ENCODE data around the gene ZNF181. TPM values are rescaled to one million over a fixed set of nuclear protein-coding genes. Genes with fewer than 3 reads are reported as not detected.

The ZNF181 gene
- total RNA-seq (2022; extraction: Qiagen RNA extraction; ENCODE audit: low read depth) = 4.2 to 14.3 TPM (median 9.7 TPM) in 5 replicates

DNA sequence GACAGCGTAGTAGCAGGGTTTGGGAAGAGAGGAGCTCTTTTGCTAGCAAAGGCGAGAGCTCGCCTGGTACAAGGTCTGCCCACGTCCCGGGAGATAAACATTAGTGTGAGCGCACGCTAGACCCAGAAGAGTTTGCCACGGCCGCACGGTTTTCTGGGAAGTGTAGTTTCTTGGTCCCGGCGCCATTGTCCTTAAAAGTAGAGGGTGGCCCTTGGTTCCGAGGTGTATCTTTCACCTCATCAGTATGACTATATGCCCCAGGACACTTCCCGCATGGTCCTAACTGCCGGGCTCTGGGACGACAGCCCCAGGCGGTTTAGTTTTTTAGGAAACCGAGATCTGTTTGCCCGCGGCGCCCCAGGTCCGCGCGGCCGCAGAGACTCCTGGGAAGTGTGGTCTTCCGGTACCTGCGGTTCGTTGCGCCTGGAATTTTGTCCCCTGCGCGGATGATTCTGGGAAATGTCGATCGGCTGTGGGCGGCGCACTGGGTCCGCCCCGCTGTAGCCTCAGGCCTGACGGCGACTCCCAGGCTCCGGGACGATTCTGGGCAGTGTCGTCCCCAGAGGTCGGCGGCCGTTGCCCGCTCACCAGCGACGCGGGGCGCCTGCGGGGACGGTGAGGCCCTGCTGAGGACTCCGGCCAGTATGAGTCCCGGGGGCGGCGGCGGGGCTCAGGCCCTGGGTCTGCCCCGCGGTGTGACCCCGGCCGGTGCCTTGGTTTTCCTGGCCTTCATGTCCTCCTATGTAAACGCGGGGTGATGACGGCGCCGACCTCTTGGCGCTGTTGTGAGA, at the start of gene ZNF181:
TSS of gene ZNF181 (plus strand) at position 498 of the 791 bp plus-strand sequence. CDS start 795 bp downstream, outside the sequence.

DNA sequence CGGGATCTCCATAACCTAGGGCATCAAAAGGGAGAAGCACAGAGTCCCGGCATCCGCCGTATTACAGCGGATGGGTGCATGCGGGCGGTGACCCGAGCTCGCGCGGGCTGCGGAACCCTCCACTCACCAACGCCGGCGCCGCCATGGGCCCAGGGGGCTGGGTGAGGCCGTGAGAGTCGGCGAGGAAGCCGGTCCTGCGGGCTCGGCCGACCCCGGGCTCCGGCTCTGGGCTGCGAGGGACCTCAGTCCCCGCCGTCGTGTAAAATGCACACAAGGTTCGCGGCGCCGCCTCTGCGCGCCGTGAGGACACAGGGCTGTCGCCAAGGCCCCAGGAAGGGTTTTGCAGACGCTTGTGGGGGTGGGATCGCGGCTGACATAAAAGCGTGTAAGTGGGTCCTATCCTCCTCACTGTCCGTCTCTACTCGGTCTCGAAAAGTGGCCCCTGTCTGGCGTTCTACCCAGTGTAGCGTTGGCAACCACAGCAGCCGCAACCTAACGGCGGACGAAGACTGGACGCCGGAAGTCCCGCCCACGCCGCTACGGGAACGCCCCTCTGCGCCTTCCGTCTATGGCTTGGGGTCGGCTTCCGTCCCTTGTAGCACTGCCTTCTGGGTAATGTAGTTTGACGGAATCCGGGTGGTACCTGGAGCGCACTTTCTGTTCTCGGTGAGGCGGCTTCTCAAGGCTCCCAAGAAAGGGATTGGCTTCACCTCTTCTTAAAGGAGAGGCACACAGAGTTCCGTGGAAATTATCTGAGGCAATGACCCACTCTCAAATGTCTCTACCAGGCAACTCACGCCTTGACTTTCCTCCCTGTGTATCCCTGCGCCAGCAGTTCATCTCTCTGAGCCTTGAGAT, 38.9 kb downstream of the ZNF181 start, which contains the start of gene ZNF599:
TSS of gene ZNF599 (minus strand) at position 519 of the 858 bp plus-strand sequence. CDS start at position 145, 374 bp downstream.

Other genes starting within 250 kb of the ZNF181 start
- gene SCGB2B2, start 57.1 kb upstream of the ZNF181 start, total RNA-seq (2022; extraction: Qiagen RNA extraction; ENCODE audit: low read depth) = 0.16 TPM in 1 of 5 replicates, not detected in the others
- gene ZNF302, start 56.6 kb upstream of the ZNF181 start, total RNA-seq (2022; extraction: Qiagen RNA extraction; ENCODE audit: low read depth) = 9.6 to 18.7 TPM (median 15.2 TPM) in 5 replicates
- 1.7 to 3.3 TPM (median 2.7 TPM) in 5 replicates for gene ZNF599, start 39.0 kb downstream of the ZNF181 start, total RNA-seq (2022; extraction: Qiagen RNA extraction; ENCODE audit: low read depth)
- gene ZNF30, start 192.7 kb downstream of the ZNF181 start, total RNA-seq (2022; extraction: Qiagen RNA extraction; ENCODE audit: low read depth) = 4.4 to 6.1 TPM (median 5.5 TPM) in 5 replicates
- 1.8 to 1.9 TPM (median 1.9 TPM) in 5 replicates for gene ZNF792, start 230.0 kb downstream of the ZNF181 start, total RNA-seq (2022; extraction: Qiagen RNA extraction; ENCODE audit: low read depth)